Activated CD4-positive, alpha-beta T cell treated with anti-CD3 and anti-CD28 coated beads, Interleukin-2, amount 10 ng/mL, durations not matched to agents 24 days and 14 days (primary cell): ENCODE data around the gene GLB1L3. TPM values are rescaled to one million over a fixed set of nuclear protein-coding genes. Genes with fewer than 3 reads are reported as not detected.

Experiments
- DNase-seq: peaks from one replicate; pipeline ENCODE4 v3.0.0; 2022
- H3K27ac Mint-ChIP-seq: one replicate; pipeline ENCODE4 v1.8.0; 2022; ENCODE audit warnings: mild to moderate bottlenecking, mixed read lengths
- H3K27me3 Mint-ChIP-seq: one replicate; pipeline ENCODE4 v1.8.0; 2022; ENCODE audit warnings: mixed read lengths
- H3K36me3 Mint-ChIP-seq: one replicate; pipeline ENCODE4 v1.8.0; 2022; ENCODE audit warnings: low read depth, mild to moderate bottlenecking, mixed read lengths
- H3K4me1 Mint-ChIP-seq: one replicate; pipeline ENCODE4 v1.8.0; 2021; ENCODE audit warnings: mixed read lengths
- H3K4me3 Mint-ChIP-seq: one replicate; pipeline ENCODE4 v1.8.0; 2022; ENCODE audit warnings: mild to moderate bottlenecking, moderate library complexity, mixed read lengths
- H3K9me3 Mint-ChIP-seq: one replicate; pipeline ENCODE4 v1.8.0; 2021; ENCODE audit warnings: mixed read lengths
- intact Hi-C: fragments of 100-400 bp; cut with micrococcal nuclease; formaldehyde crosslinking; loops from one replicate; pipeline ENCODE4 v1.15.1; 2023
- total RNA-seq: library from RNA; stranded (reverse); gene quantifications from 2 replicates; pipeline ENCODE4 v1.2.3, GENCODE V29; 2022

GLB1L3 gene, protein sequence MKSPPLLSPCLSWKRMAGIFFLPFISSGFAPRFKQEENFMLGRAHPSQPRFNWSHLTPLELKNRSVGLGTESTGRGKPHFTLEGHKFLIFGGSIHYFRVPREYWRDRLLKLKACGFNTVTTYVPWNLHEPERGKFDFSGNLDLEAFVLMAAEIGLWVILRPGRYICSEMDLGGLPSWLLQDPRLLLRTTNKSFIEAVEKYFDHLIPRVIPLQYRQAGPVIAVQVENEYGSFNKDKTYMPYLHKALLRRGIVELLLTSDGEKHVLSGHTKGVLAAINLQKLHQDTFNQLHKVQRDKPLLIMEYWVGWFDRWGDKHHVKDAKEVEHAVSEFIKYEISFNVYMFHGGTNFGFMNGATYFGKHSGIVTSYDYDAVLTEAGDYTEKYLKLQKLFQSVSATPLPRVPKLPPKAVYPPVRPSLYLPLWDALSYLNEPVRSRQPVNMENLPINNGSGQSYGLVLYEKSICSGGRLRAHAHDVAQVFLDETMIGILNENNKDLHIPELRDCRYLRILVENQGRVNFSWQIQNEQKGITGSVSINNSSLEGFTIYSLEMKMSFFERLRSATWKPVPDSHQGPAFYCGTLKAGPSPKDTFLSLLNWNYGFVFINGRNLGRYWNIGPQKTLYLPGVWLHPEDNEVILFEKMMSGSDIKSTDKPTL
- total RNA-seq: 16.5 and 17.0 TPM in 2 replicates

- H3K4me3 Mint-ChIP-seq: peak within 1 kb of the TSS; percentile 98
- peak within 1 kb of the TSS; percentile 93 for H3K27ac Mint-ChIP-seq
- peak; percentile 96 for DNase-seq
- H3K36me3 Mint-ChIP-seq: peaks cover 20% of the 10 kb centered on the region
- peaks cover 46% of the 10 kb centered on the region for H3K4me1 Mint-ChIP-seq
- peaks cover 3% of the 10 kb centered on the region for H3K27me3 Mint-ChIP-seq
- intact Hi-C loops: loop anchor here (1.0 to 5.0 kb wide), 4 partner anchors 22 to 348 kb away; partner anchors contain the start of genes ACAD8, THYN1 and VPS26B
- H3K9me3 Mint-ChIP-seq: peaks cover 3% of the 10 kb centered on the region
Measured at GRCh38 chr11:134275534-134276395, at the start of gene GLB1L3. GLB1L3 (plus strand) TSS chr11:134276379; CDS start chr11:134276741, 362 bp downstream.

- intact Hi-C loops: no loop called here
- peak overlapping the region; percentile 50 for H3K27ac Mint-ChIP-seq
- peaks cover 68% of the 10 kb centered on the region for H3K4me1 Mint-ChIP-seq
- H3K9me3 Mint-ChIP-seq: no peaks in the 10 kb centered on the region
- no peak for DNase-seq
- H3K27me3 Mint-ChIP-seq: no peaks in the 10 kb centered on the region
- H3K4me3 Mint-ChIP-seq: peak overlapping the region; percentile 97
- peaks cover 17% of the 10 kb centered on the region for H3K36me3 Mint-ChIP-seq
Measured at GRCh38 chr11:134226806-134227325, 49.3 kb upstream of the GLB1L3 start.

DNA sequence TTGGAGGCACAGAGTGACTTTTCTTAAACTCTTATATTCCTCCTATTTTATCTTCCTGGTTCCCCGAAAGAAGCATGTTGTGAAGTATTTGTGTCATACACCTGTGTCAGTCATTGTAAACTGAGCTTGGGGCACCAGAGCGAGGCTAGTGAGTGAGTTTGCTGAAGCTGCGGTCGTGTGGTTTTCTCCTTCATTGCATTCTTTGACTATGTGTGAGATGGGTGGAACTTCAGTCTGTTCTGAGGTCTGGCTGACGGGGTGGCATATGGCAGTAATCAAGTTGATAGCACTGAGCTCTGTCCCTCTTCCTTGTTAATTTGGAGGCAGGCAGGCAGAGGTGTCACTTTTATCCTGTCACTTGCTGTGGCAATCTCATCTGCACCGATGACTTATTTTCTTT, 47.6 kb upstream of the GLB1L3 start:
- H3K4me1 Mint-ChIP-seq: peaks cover 59% of the 10 kb centered on the region
- intact Hi-C loops: no loop called here
- peaks cover 8% of the 10 kb centered on the region for H3K36me3 Mint-ChIP-seq
- no peaks in the 10 kb centered on the region for H3K27me3 Mint-ChIP-seq
- no peak overlapping the region for H3K4me3 Mint-ChIP-seq
- no peaks in the 10 kb centered on the region for H3K9me3 Mint-ChIP-seq
- no peak for DNase-seq
- no peak overlapping the region for H3K27ac Mint-ChIP-seq

- Mint-ChIP-seq H3K4me1 (peaks cover 58% of the 10 kb centered on the region), H3K27ac (no peak overlapping the region)
Measured at GRCh38 chr11:134229126-134229790, 46.9 kb upstream of the GLB1L3 start.

DNA sequence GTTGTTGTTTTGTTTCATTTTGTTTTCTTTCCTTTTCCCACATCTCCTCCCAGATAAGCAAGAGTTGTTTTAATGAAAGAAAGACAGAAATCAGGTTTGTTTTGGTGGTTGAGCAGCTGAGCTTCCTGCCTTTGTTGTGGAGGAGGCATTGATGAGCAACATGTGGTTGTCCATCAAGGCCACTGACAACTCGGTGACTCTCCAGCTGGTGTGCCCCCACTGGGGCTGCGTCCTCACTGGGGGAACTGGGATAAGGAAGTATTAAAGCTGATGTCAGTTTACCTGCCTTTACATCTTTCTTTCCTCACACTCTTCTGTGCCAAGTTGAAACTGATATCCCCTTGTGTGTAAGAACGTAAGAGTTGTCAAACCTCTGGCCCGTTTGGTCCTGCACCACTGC, 45.8 kb upstream of the GLB1L3 start:
- no peaks in the 10 kb centered on the region for H3K9me3 Mint-ChIP-seq
- no peaks in the 10 kb centered on the region for H3K27me3 Mint-ChIP-seq
- peaks cover 6% of the 10 kb centered on the region for H3K36me3 Mint-ChIP-seq
- H3K4me3 Mint-ChIP-seq: no peak overlapping the region
- no peak for DNase-seq
- H3K4me1 Mint-ChIP-seq: peaks cover 58% of the 10 kb centered on the region
- intact Hi-C loops: no loop called here
- H3K27ac Mint-ChIP-seq: no peak overlapping the region

More at GRCh38 chr11:134229126-134229790, 46.9 kb upstream of the GLB1L3 start:
- H3K27me3 Mint-ChIP-seq: no peaks in the 10 kb centered on the region
- H3K4me3 Mint-ChIP-seq: peak overlapping the region; percentile 4
- H3K36me3 Mint-ChIP-seq: peaks cover 8% of the 10 kb centered on the region
- intact Hi-C loops: no loop called here
- H3K9me3 Mint-ChIP-seq: no peaks in the 10 kb centered on the region
- no peak for DNase-seq

- no peak overlapping the region for H3K27ac Mint-ChIP-seq
- DNase-seq: no peak
- peaks cover 43% of the 10 kb centered on the region for H3K4me1 Mint-ChIP-seq
- H3K36me3 Mint-ChIP-seq: peaks cover 8% of the 10 kb centered on the region
- H3K27me3 Mint-ChIP-seq: no peaks in the 10 kb centered on the region
- no peak overlapping the region for H3K4me3 Mint-ChIP-seq
- intact Hi-C loops: no loop called here
- no peaks in the 10 kb centered on the region for H3K9me3 Mint-ChIP-seq
Measured at GRCh38 chr11:134231958-134232659, 44.1 kb upstream of the GLB1L3 start.

- no peaks in the 10 kb centered on the region for H3K27me3 Mint-ChIP-seq
- intact Hi-C loops: no loop called here
- H3K36me3 Mint-ChIP-seq: peaks cover 19% of the 10 kb centered on the region
- peaks cover 28% of the 10 kb centered on the region for H3K4me1 Mint-ChIP-seq
- H3K27ac Mint-ChIP-seq: no peak overlapping the region
- no peak for DNase-seq
- H3K4me3 Mint-ChIP-seq: no peak overlapping the region
- no peaks in the 10 kb centered on the region for H3K9me3 Mint-ChIP-seq
Measured at GRCh38 chr11:134233729-134234179, 42.4 kb upstream of the GLB1L3 start.

- H3K27me3 Mint-ChIP-seq: no peaks in the 10 kb centered on the region
- H3K4me3 Mint-ChIP-seq: no peak overlapping the region
- H3K27ac Mint-ChIP-seq: no peak overlapping the region
- H3K36me3 Mint-ChIP-seq: peaks cover 27% of the 10 kb centered on the region
- DNase-seq: no peak
- peaks cover 15% of the 10 kb centered on the region for H3K4me1 Mint-ChIP-seq
- intact Hi-C loops: no loop called here
- no peaks in the 10 kb centered on the region for H3K9me3 Mint-ChIP-seq
Measured at GRCh38 chr11:134235399-134235798, 40.8 kb upstream of the GLB1L3 start.

- intact Hi-C loops: no loop called here
- no peak for DNase-seq
- Mint-ChIP-seq H3K4me1 (peaks cover 6% of the 10 kb centered on the region), H3K27ac (no peak overlapping the region), H3K9me3 (no peaks in the 10 kb centered on the region), H3K4me3 (no peak overlapping the region), H3K27me3 (no peaks in the 10 kb centered on the region), H3K36me3 (peaks cover 23% of the 10 kb centered on the region)
Measured at GRCh38 chr11:134236834-134237556, 39.2 kb upstream of the GLB1L3 start.

GRCh38 chr11:134237557-134237922, 38.6 kb upstream of the GLB1L3 start:
- H3K4me1 Mint-ChIP-seq: peaks cover 1% of the 10 kb centered on the region
- H3K27ac Mint-ChIP-seq: no peak overlapping the region
- no peak overlapping the region for H3K4me3 Mint-ChIP-seq
- peaks cover 26% of the 10 kb centered on the region for H3K36me3 Mint-ChIP-seq
- H3K27me3 Mint-ChIP-seq: no peaks in the 10 kb centered on the region
- H3K9me3 Mint-ChIP-seq: no peaks in the 10 kb centered on the region
- no peak for DNase-seq
- intact Hi-C loops: no loop called here

- Mint-ChIP-seq H3K36me3 (peaks cover 36% of the 10 kb centered on the region), H3K27ac (no peak overlapping the region), H3K4me3 (no peak overlapping the region), H3K9me3 (no peaks in the 10 kb centered on the region), H3K4me1 (no peaks in the 10 kb centered on the region), H3K27me3 (no peaks in the 10 kb centered on the region)
- DNase-seq: no peak
- intact Hi-C loops: no loop called here
Measured at GRCh38 chr11:134238956-134239355, 37.2 kb upstream of the GLB1L3 start.

GRCh38 chr11:134240592-134240991, 35.6 kb upstream of the GLB1L3 start:
- no peak for DNase-seq
- H3K27ac Mint-ChIP-seq: no peak overlapping the region
- no peaks in the 10 kb centered on the region for H3K9me3 Mint-ChIP-seq
- H3K27me3 Mint-ChIP-seq: no peaks in the 10 kb centered on the region
- peaks cover 46% of the 10 kb centered on the region for H3K36me3 Mint-ChIP-seq
- intact Hi-C loops: no loop called here
- H3K4me1 Mint-ChIP-seq: no peaks in the 10 kb centered on the region
- H3K4me3 Mint-ChIP-seq: no peak overlapping the region
